ENCODE results near the gene LHFPL2. TPM values are rescaled to one million over a fixed set of nuclear protein-coding genes. Genes with fewer than 3 reads are reported as not detected.

The LHFPL2 gene
- total RNA-seq, 1 experiment from 2014 or later = 43.6 TPM

DNA sequence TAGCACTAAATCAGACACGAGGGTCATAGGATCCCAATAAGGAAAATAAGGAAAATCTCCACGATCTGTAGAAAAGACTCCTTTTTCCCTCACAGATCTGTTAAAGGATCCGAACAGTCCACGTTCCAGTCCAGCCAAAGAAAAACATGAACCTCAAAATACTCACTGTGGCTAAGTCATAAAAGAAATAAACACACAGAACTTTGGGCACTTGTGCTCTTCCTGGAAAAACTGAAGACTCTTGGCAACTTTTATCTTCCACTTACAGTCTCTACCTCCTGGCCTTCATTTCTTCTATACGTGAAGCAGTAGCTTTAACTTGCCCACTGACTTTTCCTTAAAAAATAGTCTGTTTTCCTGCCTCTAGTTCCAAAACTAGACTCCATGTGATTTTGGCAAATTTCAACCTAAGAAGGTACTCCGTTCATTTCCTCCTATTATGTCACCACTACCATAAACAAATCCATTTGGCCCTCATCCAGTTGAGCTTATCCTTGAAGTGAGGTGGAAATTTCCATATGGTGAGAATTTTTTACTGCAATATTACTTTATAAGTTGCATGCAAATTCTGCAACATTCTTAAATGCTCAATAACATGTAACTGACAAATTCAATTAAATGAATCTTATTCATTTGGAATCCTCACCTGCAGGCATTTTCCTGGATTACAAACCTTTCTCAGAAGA, 5.3 kb upstream of the LHFPL2 start:
- H3K9me3 Mint-ChIP-seq (ENCODE audit: low read depth, unreplicated experiment) = peaks cover 2% of the 10 kb centered on the region
- DNase-seq = no peak
- H3K27me3 Mint-ChIP-seq (ENCODE audit: unreplicated experiment) = no peaks in the 10 kb centered on the region
- no peak overlapping the region for H3K27ac Mint-ChIP-seq (ENCODE audit: unreplicated experiment)
- peaks cover 16% of the 10 kb centered on the region for H3K4me1 Mint-ChIP-seq (ENCODE audit: low read depth, unreplicated experiment)
- intact Hi-C loops (cut with micrococcal nuclease; ENCODE audit: unreplicated experiment) = no loop called here
- CTCF ChIA-PET = no interaction called here
- peaks cover 5% of the 10 kb centered on the region for H3K36me3 Mint-ChIP-seq (ENCODE audit: insufficient read depth, unreplicated experiment)
- H3K4me3 Mint-ChIP-seq (ENCODE audit: low read depth, unreplicated experiment) = no peak overlapping the region
- BruUV-seq (replicated peaks) = no TSS peak
- TF ChIP-seq, protein P1, sequence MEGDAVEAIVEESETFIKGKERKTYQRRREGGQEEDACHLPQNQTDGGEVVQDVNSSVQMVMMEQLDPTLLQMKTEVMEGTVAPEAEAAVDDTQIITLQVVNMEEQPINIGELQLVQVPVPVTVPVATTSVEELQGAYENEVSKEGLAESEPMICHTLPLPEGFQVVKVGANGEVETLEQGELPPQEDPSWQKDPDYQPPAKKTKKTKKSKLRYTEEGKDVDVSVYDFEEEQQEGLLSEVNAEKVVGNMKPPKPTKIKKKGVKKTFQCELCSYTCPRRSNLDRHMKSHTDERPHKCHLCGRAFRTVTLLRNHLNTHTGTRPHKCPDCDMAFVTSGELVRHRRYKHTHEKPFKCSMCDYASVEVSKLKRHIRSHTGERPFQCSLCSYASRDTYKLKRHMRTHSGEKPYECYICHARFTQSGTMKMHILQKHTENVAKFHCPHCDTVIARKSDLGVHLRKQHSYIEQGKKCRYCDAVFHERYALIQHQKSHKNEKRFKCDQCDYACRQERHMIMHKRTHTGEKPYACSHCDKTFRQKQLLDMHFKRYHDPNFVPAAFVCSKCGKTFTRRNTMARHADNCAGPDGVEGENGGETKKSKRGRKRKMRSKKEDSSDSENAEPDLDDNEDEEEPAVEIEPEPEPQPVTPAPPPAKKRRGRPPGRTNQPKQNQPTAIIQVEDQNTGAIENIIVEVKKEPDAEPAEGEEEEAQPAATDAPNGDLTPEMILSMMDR (IDR thresholded peaks at IDR 0.05; ENCODE audit: unreplicated experiment) = no peak

DNA sequence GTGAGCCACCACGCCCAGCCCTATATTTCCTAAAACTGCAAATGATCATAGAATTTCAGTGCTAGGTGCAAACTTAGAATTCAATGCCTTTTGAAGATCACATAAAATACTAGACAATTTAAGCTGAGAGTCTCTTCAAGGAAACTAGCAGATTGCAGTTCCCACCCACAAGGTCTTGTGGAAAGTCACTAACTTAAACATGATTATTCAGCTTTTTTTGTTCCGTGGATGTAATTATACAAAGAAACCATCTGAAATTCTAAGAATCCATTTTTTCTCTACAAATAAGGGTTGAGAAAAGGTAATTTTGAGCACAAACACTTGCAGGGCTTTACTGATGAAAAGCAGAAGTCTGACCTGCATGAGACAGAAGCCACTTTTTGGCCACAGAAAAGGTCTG, 4.5 kb upstream of the LHFPL2 start:
- Mint-ChIP-seq H3K9me3 (ENCODE audit: low read depth, unreplicated experiment) (no peaks in the 10 kb centered on the region), H3K4me1 (ENCODE audit: low read depth, unreplicated experiment) (peaks cover 16% of the 10 kb centered on the region), H3K27me3 (ENCODE audit: unreplicated experiment) (no peaks in the 10 kb centered on the region), H3K4me3 (ENCODE audit: low read depth, unreplicated experiment) (no peak overlapping the region), H3K27ac (ENCODE audit: unreplicated experiment) (no peak overlapping the region), H3K36me3 (ENCODE audit: insufficient read depth, unreplicated experiment) (peaks cover 12% of the 10 kb centered on the region)
- CTCF ChIA-PET = interaction anchor here (0.6 kb wide), 1 partner anchor 233 kb away, joined by 3 read pairs; no protein-coding TSS in a partner anchor
- intact Hi-C loops (cut with micrococcal nuclease; ENCODE audit: unreplicated experiment) = no loop called here
- DNase-seq = no peak
- BruUV-seq (replicated peaks) = no TSS peak
- TF ChIP-seq, protein P1 (IDR thresholded peaks at IDR 0.05; ENCODE audit: unreplicated experiment) = no peak

DNA sequence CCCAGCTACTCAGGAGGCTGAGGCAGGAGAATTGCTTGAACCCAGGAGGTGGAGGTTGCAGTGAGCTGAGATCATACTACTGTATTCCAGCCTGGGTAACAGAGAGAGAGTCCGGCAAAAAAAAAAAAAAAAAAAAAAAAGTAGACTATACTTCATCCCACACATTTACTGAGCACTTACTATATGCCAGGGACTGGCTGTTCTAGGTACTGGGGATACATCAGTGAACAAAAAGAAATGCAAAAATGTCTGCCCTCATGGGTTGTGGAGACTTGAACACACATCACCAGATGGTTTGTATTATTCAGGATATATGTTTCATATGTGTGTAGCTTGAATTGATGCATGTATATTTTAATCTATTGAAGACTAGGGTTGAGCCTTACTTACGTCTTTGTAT, 2.9 kb upstream of the LHFPL2 start:
- CTCF ChIA-PET = interaction anchor here (1.0 kb wide), 1 partner anchor 10 kb away, joined by 3 read pairs; no protein-coding TSS in a partner anchor
- Mint-ChIP-seq H3K27ac (ENCODE audit: unreplicated experiment) (no peak overlapping the region), H3K4me3 (ENCODE audit: low read depth, unreplicated experiment) (no peak overlapping the region), H3K9me3 (ENCODE audit: low read depth, unreplicated experiment) (no peaks in the 10 kb centered on the region), H3K27me3 (ENCODE audit: unreplicated experiment) (no peaks in the 10 kb centered on the region), H3K4me1 (ENCODE audit: low read depth, unreplicated experiment) (peaks cover 23% of the 10 kb centered on the region), H3K36me3 (ENCODE audit: insufficient read depth, unreplicated experiment) (peaks cover 25% of the 10 kb centered on the region)
- intact Hi-C loops (cut with micrococcal nuclease; ENCODE audit: unreplicated experiment) = no loop called here
- no TSS peak for BruUV-seq (replicated peaks)
- TF ChIP-seq, protein P1 (IDR thresholded peaks at IDR 0.05; ENCODE audit: unreplicated experiment) = no peak
- DNase-seq = no peak

DNA sequence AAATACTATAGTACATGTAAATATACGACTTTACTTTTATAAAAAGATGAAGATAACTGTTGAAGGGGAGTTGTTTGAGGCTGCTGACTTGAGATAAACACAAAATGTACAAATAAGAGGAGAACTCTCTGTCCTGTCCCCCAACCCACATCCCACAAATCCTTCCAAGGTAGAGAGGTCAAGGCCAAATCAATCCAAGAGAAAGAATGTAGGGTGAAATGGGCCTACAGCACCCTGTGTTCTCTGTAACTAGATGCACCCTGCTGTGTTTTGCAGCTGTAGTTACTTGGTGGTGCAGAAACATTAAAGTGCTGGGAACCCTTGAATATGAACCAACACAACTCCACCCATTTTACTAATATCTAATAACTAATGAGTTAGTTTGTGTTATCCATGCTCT, 2.0 kb upstream of the LHFPL2 start:
- Mint-ChIP-seq H3K4me3 (ENCODE audit: low read depth, unreplicated experiment) (no peak overlapping the region), H3K36me3 (ENCODE audit: insufficient read depth, unreplicated experiment) (peaks cover 25% of the 10 kb centered on the region), H3K4me1 (ENCODE audit: low read depth, unreplicated experiment) (peaks cover 28% of the 10 kb centered on the region), H3K27me3 (ENCODE audit: unreplicated experiment) (no peaks in the 10 kb centered on the region), H3K27ac (ENCODE audit: unreplicated experiment) (no peak overlapping the region), H3K9me3 (ENCODE audit: low read depth, unreplicated experiment) (no peaks in the 10 kb centered on the region)
- DNase-seq = no peak
- no TSS peak for BruUV-seq (replicated peaks)
- CTCF ChIA-PET = interaction anchor here (0.6 kb wide), 1 partner anchor 380 kb away, joined by 4 read pairs; no protein-coding TSS in a partner anchor
- intact Hi-C loops (cut with micrococcal nuclease; ENCODE audit: unreplicated experiment) = no loop called here
- TF ChIP-seq, protein P1 (IDR thresholded peaks at IDR 0.05; ENCODE audit: unreplicated experiment) = no peak

All from Calu3 (cell line).